HG03432 (cell line): ENCODE results near the gene CCSER2.
"Not testable (repeated sequence)": the region's sequence is repeated elsewhere in the genome, so short reads cannot be mapped to it uniquely, and the experiment has no call there.

Source experiments
- ATAC-seq: cut with Tn5 transposase; IDR thresholded peaks from one replicate; pipeline ENCODE4 v1.9.1; 2021; ENCODE audit warnings: mild to moderate bottlenecking, moderate library complexity; ENCODE audit not compliant: unreplicated experiment

CCSER2 gene

GRCh38 chr10:84347575-84348002 is 19.2 kb downstream of the CCSER2 start:
- not testable (repeated sequence) for ATAC-seq

- no peak for ATAC-seq
Observed at GRCh38 chr10:84348447-84348846, 20.1 kb downstream of the CCSER2 start.

- ATAC-seq, result no peak
Observed at GRCh38 chr10:84348860-84349259, 20.5 kb downstream of the CCSER2 start.

- ATAC-seq, result peak; percentile 99
Observed at GRCh38 chr10:84352251-84352842, 24.0 kb downstream of the CCSER2 start.

GRCh38 chr10:84353052-84353803 is 24.8 kb downstream of the CCSER2 start:
- ATAC-seq, result no peak

- no peak for ATAC-seq
Observed at GRCh38 chr10:84354623-84355022, 26.2 kb downstream of the CCSER2 start.

- no peak for ATAC-seq
Observed at GRCh38 chr10:84355106-84355505, 26.7 kb downstream of the CCSER2 start.

GRCh38 chr10:84356928-84357327 is 28.5 kb downstream of the CCSER2 start:
- ATAC-seq, result no peak

GRCh38 chr10:84358743-84359142 is 30.4 kb downstream of the CCSER2 start:
- no peak for ATAC-seq

GRCh38 chr10:84360637-84361365 is 32.4 kb downstream of the CCSER2 start:
- ATAC-seq, result no peak

GRCh38 chr10:84365335-84365881 is 37.0 kb downstream of the CCSER2 start:
- no peak for ATAC-seq

- ATAC-seq, result no peak
Observed at GRCh38 chr10:84366041-84366440, 37.7 kb downstream of the CCSER2 start.

- no peak for ATAC-seq
Observed at GRCh38 chr10:84367256-84367655, 38.9 kb downstream of the CCSER2 start.

- ATAC-seq, result no peak
Observed at GRCh38 chr10:84368828-84369227, 40.4 kb downstream of the CCSER2 start.

- no peak for ATAC-seq
Observed at GRCh38 chr10:84370283-84370682, 41.9 kb downstream of the CCSER2 start.

- no peak for ATAC-seq
Observed at GRCh38 chr10:84371944-84372343, 43.6 kb downstream of the CCSER2 start.

- no peak for ATAC-seq
Observed at GRCh38 chr10:84373000-84373399, 44.6 kb downstream of the CCSER2 start.

- ATAC-seq, result no peak
Observed at GRCh38 chr10:84374455-84374854, 46.1 kb downstream of the CCSER2 start.

- no peak for ATAC-seq
Observed at GRCh38 chr10:84375011-84375410, 46.6 kb downstream of the CCSER2 start.

- no peak for ATAC-seq
Observed at GRCh38 chr10:84375881-84376280, 47.5 kb downstream of the CCSER2 start.

GRCh38 chr10:84388148-84388547 is 59.8 kb downstream of the CCSER2 start:
- ATAC-seq, result no peak

GRCh38 chr10:84390364-84390763 is 62.0 kb downstream of the CCSER2 start:
- no peak for ATAC-seq
